Measurements from ENCODE around the gene APOD. TPM values are rescaled to one million over a fixed set of nuclear protein-coding genes. Genes with fewer than 3 reads are reported as not detected.

APOD gene
- total RNA-seq, 1 experiment from 2014 or later, result not detected

GRCh38 chr3:195577645-195578177, 6.0 kb downstream of the APOD start:
- H3K27me3 Mint-ChIP-seq (ENCODE audit: low read depth), result peaks cover 7% of the 10 kb centered on the region
- Histone ChIP-seq H2BK12ac (ENCODE audit: insufficient read length, low read depth, low read length) (no peak overlapping the region), H2BK15ac (ENCODE audit: low read depth, low read length) (no peak overlapping the region), H3T11ph (ENCODE audit: low read length) (no peak overlapping the region), H3K9me3 (ENCODE audit: control insufficient read depth, low read depth, low read length) (no peaks in the 10 kb centered on the region), H3K9ac (ENCODE audit: extremely low read depth, insufficient read length, low read length) (no peak overlapping the region), H3K27me3 (ENCODE audit: insufficient read depth, low read length) (no peaks in the 10 kb centered on the region), H3K18ac (ENCODE audit: insufficient read length, low read depth, low read length) (no peak overlapping the region), H4K8ac (replicated peaks; ENCODE audit: insufficient read length, low read depth, low read length) (no peak overlapping the region), H3K79me1 (ENCODE audit: insufficient read depth, low read depth, low read length, poor library complexity, severe bottlenecking) (no peaks in the 10 kb centered on the region), H3K4me1 (ENCODE audit: insufficient read depth, low read length) (no peaks in the 10 kb centered on the region; the same call in 1 of the 2 replicates), H3K27ac (ENCODE audit: insufficient read length, low read depth, low read length) (no peak overlapping the region), H3K79me2 (ENCODE audit: insufficient read depth, low read length) (no peaks in the 10 kb centered on the region), H4K20me1 (ENCODE audit: control insufficient read depth, insufficient read depth, insufficient read length) (no peaks in the 10 kb centered on the region), H2BK5ac (ENCODE audit: insufficient read length, low read length) (no peak overlapping the region), H2AK5ac (ENCODE audit: insufficient read length, low read length) (no peak overlapping the region), H3K56ac (ENCODE audit: insufficient read length, low read depth, low read length) (no peak overlapping the region), H3K23me2 (ENCODE audit: insufficient read length, low read depth, low read length, poor library complexity, severe bottlenecking) (peaks cover 2% of the 10 kb centered on the region), H2BK20ac (ENCODE audit: low read depth, low read length, poor library complexity, severe bottlenecking) (no peak overlapping the region), H3K4me2 (ENCODE audit: insufficient read depth, insufficient read length, low read length) (no peak overlapping the region), H2BK120ac (ENCODE audit: low read depth, low read length, poor library complexity, severe bottlenecking) (no peak overlapping the region), H3K14ac (ENCODE audit: insufficient read depth, low read length) (no peak overlapping the region), H3K23ac (ENCODE audit: insufficient read length, low read depth, low read length) (no peak overlapping the region), H4K91ac (ENCODE audit: insufficient read length, low read depth, low read length) (no peak overlapping the region), H3K4ac (ENCODE audit: low read depth, low read length) (no peak overlapping the region), H4K5ac (ENCODE audit: insufficient read length, low read depth, low read length) (no peak overlapping the region), H2AFZ (ENCODE audit: low read length) (no peak overlapping the region)
- 0 out of 7 replicates have a peak, but pooled peaks cover 0 to 2% (median 0%) of the 10 kb centered on the region in 3 experiments for H3K36me3 Mint-ChIP-seq (ENCODE audit: insufficient read depth in 1 of 3, low read depth in 3 of 3)
- no peak for DNase-seq
- H3K4me1 Mint-ChIP-seq, result peaks cover 15 to 18% of the 10 kb centered on the region in 2 experiments
- peaks cover 4 to 5% of the 10 kb centered on the region in 2 experiments; a peak in 1 of 5 replicates for H3K9me3 Mint-ChIP-seq
- TF ChIP-seq CTCF (conservative IDR thresholded peaks at IDR 0.05), result no peak
- no peak overlapping the region for H3K27ac Mint-ChIP-seq
- WGBS (ENCODE audit: extremely low coverage, insufficient read length, low lambda C conversion rate), result no CpG with 5 or more reads among the region's 9 CpGs
- H3K4me3 Mint-ChIP-seq, result no peak overlapping the region
